ENCODE results near the gene SAPCD2. TPM values are rescaled to one million over a fixed set of nuclear protein-coding genes. Genes with fewer than 3 reads are reported as not detected.

SAPCD2 gene
- total RNA-seq, 1 donor from 2014 or later, result 13.5 TPM

DNA sequence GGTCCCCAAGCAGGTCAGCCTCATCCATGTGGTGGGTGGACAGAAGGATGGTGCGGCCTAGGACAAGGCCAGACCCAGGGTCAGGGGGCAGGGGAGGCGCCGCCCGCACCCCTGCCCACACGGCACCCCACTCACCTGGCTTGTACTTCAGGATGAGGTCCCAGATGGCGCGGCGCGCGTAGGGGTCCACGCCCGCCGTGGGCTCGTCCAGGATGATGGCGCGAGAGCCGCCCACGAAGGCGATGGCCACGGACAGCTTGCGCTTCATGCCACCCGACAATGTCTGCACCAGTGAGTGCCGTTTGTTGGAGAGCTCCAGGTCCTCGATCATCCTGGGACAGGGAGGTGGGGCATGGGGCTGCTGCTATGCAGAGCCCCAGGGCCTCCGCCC lies 54.8 kb downstream of the SAPCD2 start:
- Mint-ChIP-seq H3K27me3 (ENCODE audit: unreplicated experiment) (peaks cover 4% of the 10 kb centered on the region), H3K9me3 (ENCODE audit: unreplicated experiment) (peaks cover 1% of the 10 kb centered on the region), H3K4me3 (ENCODE audit: unreplicated experiment) (no peak overlapping the region), H3K4me1 (ENCODE audit: low read depth, unreplicated experiment) (no peaks in the 10 kb centered on the region), H3K27ac (ENCODE audit: unreplicated experiment) (no peak overlapping the region), H3K36me3 (ENCODE audit: unreplicated experiment) (no peaks in the 10 kb centered on the region)
- no peak for DNase-seq
- TF ChIP-seq, protein P1, sequence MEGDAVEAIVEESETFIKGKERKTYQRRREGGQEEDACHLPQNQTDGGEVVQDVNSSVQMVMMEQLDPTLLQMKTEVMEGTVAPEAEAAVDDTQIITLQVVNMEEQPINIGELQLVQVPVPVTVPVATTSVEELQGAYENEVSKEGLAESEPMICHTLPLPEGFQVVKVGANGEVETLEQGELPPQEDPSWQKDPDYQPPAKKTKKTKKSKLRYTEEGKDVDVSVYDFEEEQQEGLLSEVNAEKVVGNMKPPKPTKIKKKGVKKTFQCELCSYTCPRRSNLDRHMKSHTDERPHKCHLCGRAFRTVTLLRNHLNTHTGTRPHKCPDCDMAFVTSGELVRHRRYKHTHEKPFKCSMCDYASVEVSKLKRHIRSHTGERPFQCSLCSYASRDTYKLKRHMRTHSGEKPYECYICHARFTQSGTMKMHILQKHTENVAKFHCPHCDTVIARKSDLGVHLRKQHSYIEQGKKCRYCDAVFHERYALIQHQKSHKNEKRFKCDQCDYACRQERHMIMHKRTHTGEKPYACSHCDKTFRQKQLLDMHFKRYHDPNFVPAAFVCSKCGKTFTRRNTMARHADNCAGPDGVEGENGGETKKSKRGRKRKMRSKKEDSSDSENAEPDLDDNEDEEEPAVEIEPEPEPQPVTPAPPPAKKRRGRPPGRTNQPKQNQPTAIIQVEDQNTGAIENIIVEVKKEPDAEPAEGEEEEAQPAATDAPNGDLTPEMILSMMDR (IDR thresholded peaks at IDR 0.05; ENCODE audit: partially characterized antibody, unreplicated experiment), result no peak

DNA sequence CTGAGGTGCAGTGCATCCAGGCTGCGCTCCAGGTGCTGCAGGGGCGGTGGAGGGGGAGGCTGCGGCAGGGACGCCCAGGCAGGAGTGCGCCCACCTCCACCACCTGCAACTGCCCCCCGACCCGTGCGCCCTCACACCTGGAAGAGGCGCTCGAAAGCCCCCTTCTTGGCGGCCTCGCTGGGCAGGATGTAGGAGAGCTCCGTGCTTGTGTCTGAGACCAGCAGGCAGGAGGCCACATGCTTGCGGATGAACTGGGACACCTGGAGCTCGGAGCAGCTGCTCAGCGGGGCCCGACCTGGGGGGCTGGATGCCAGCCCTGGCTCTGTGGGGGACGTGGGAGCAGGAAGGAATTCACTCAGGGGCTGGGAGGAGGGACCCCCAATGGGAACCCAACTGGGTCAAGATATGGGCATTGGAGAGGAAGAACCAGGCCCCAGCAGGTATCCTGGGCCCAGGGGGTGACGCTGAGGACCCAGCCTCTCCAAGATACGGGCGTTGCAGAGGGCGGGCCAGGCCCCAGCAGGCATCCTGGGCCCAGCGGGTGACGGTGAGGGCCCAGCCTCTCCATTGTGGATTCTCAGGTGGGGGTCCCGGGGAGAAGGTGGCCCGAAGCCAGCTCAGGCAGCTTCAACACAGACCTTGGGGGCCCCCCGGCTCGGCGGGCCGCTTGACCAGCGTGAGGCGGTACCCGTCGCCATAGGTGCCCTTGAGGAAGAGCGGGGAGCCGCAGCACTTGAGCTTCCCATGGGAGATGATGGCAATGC lies 55.4 kb downstream of the SAPCD2 start:
- no peaks in the 10 kb centered on the region for H3K4me1 Mint-ChIP-seq (ENCODE audit: low read depth, unreplicated experiment)
- H3K27me3 Mint-ChIP-seq (ENCODE audit: unreplicated experiment), result peaks cover 4% of the 10 kb centered on the region
- H3K4me3 Mint-ChIP-seq (ENCODE audit: unreplicated experiment), result no peak overlapping the region
- peaks cover 1% of the 10 kb centered on the region for H3K9me3 Mint-ChIP-seq (ENCODE audit: unreplicated experiment)
- H3K27ac Mint-ChIP-seq (ENCODE audit: unreplicated experiment), result no peak overlapping the region
- TF ChIP-seq, protein P1 (IDR thresholded peaks at IDR 0.05; ENCODE audit: partially characterized antibody, unreplicated experiment), result no peak
- DNase-seq, result no peak
- H3K36me3 Mint-ChIP-seq (ENCODE audit: unreplicated experiment), result no peaks in the 10 kb centered on the region

DNA sequence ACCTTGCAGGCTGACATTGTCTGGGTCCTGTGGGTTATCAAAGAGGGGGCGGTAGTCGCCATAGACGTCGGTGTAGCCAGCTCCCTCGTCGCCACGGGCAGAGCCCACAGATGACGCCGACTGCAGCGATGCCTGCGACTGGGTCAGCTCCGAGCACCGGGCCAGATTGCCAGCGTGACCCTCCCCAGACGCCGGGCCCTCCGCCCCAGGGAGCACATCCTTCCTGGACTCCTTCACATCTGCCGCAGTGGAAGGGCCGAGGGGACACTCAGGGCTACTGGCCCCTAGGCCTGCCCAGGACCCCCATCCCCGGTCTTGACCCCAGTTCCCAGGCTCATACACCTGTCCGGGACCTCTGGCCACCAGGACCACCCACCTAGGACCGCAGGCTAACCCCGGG lies 56.2 kb downstream of the SAPCD2 start:
- DNase-seq, result no peak
- H3K36me3 Mint-ChIP-seq (ENCODE audit: unreplicated experiment), result no peaks in the 10 kb centered on the region
- H3K4me1 Mint-ChIP-seq (ENCODE audit: low read depth, unreplicated experiment), result no peaks in the 10 kb centered on the region
- H3K27ac Mint-ChIP-seq (ENCODE audit: unreplicated experiment), result no peak overlapping the region
- H3K4me3 Mint-ChIP-seq (ENCODE audit: unreplicated experiment), result no peak overlapping the region
- TF ChIP-seq, protein P1 (IDR thresholded peaks at IDR 0.05; ENCODE audit: partially characterized antibody, unreplicated experiment), result no peak
- peaks cover 1% of the 10 kb centered on the region for H3K9me3 Mint-ChIP-seq (ENCODE audit: unreplicated experiment)
- H3K27me3 Mint-ChIP-seq (ENCODE audit: unreplicated experiment), result peaks cover 4% of the 10 kb centered on the region

DNA sequence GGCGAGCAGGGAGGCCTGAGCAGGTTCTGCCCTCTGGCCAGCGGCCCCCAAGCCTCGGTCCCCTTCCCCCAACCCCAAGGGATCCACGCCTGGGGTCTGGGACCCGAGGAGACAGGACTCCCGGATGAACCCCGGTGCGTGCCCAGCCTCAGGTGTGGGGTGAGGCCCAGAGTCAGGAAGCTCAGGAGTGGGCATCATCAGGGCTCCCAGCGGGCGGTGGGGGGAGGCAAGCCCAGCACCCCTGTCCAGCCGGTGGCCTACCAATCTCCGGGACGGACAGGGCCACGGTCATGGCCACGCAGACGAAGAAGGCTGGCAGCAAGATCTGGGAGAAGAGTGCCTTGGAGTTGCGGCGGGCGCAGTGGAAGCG lies 56.8 kb downstream of the SAPCD2 start:
- Mint-ChIP-seq H3K27ac (ENCODE audit: unreplicated experiment) (no peak overlapping the region), H3K4me3 (ENCODE audit: unreplicated experiment) (no peak overlapping the region), H3K4me1 (ENCODE audit: low read depth, unreplicated experiment) (no peaks in the 10 kb centered on the region)

More for the DNA sequence above, 56.8 kb downstream of the SAPCD2 start:
- peaks cover 1% of the 10 kb centered on the region for H3K9me3 Mint-ChIP-seq (ENCODE audit: unreplicated experiment)
- H3K36me3 Mint-ChIP-seq (ENCODE audit: unreplicated experiment), result no peaks in the 10 kb centered on the region
- DNase-seq, result no peak
- TF ChIP-seq, protein P1 (IDR thresholded peaks at IDR 0.05; ENCODE audit: partially characterized antibody, unreplicated experiment), result no peak
- peaks cover 4% of the 10 kb centered on the region for H3K27me3 Mint-ChIP-seq (ENCODE audit: unreplicated experiment)

Measured in glutamatergic neuron (in vitro differentiated cells).